ENCODE data around the gene GRIK4. TPM values are rescaled to one million over a fixed set of nuclear protein-coding genes. Genes with fewer than 3 reads are reported as not detected.
"Not testable (repeated sequence)": the region's sequence is repeated elsewhere in the genome, so short reads cannot be mapped to it uniquely, and the experiment has no call there.

Gene GRIK4
- polyA plus RNA-seq, 1 donor, result 0.30 TPM

DNA sequence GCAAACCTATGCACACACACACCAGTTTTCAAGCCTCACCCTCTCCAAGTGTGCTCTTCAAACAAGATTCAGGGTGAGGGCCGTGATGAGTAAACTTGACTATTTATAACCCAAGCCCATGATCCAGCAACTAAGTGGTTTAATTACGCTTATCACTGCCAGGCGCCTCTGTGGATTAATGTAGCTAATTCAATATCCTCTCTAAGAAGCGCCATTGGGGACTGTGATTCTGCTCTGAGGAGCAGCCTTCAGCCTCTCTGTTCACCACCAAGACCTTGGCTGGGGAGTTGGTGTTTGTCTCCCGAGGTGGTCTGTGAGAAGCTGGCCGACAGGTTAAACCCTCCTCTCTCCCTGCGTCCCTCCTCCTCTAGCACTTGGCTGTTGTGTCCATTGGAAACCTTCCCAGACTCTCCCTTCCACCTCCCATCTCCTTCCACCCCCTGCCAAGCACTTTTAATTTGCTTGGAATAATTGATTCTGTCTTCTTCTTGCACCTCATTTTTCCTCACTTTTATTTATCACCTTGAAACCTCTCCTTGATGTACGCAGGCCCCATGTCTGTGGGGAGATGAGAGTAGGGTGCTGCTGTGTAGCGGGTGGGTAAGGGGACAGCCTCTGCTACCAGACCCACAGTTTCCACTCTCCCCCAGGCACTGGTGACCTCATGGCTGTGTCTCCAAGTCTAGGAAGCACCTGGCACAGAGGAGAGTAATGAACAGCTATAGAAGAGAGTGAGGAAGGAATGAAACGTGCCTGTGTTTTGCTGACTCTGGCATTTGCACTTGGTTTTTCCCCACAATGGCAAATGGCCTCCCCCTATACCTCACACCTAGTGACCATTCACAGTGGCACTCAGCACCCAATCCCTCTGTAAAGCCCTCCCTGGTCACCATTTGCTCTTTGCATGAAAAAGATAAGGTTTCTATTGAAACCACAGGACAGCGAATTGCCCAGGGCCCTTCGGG lies 236.6 kb downstream of the GRIK4 start:
- no peak for DNase-seq

DNA sequence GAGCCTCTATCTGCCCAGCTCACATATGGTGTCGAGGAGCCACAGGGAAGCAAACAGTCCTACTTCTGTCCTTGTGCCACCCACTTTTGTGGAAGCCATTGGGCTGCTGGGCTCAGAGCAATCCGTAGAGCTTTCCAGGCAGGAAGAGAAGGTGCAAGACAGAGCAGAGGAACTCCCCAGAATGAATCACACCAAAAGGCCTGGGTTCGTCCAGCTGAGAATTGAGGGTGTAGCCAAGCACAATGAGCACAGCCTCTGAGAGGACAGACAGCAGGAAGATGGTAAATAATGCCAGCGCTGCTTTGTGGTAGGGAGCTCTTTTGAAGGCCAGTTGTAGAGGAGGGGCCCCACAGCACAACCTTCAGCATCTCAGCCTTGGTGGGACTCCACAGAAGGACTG lies 237.8 kb downstream of the GRIK4 start:
- DNase-seq, result no peak

DNA sequence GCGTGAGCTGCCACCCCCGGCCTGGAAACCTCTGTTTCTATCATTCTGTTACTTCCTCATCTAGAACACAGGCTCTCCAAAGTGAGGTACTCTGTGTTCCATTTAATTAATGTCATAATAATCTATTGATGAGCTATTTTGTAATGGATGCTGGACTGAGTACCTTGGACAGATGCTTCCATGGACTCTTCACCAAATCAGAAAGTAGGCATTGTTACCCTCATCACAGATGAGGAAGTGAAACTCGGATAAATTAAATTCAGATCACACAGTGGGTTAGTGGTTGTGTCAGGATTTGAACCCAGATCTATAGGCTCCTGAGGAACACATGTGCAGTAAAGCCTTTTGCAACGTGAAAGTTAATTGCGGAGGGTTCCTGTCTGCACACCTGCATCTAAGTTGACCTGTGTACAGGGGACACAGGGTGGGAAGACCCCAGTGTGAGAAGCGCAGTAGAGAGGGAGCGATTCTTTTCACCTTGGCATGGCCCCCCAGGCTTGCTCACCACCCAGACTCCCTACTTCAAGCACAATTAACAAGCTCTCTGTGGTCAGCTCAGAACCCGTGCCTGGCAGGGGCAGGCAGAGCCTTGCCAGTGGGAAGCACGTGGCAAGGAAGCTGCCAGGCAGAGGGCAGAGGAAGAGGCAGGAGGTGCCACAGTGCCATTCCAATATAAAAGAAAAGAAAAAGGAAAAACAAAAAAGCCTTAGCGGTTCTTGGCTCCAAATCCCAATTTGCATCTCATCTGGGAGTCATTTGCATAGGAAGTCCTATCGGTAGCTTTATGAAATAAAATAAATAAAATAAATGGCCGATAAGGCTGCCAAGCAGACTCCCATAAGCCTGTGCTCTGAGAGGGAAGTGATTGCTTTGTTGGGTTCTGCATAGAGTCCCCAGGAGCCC lies 239.3 kb downstream of the GRIK4 start:
- no peak for DNase-seq

DNA sequence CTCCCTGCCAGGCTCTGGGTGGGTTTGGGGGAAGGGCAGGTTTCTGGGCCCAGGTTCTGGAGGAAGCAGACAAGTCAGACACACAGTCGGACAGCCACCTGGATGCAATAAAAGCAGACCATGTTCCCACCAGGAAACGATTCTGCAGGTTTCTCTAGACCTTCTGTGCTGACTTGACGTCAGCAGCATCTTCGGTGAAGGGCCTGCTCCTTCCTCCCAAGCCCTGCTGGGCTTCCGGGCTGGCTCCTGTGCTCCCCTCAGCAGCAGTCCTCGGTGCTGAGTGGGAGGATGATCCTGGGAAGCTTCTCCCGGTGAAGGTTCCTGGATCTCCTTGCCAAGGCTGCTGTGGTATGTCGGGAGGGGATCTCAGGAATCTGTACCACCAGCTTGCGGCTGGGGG lies 240.0 kb downstream of the GRIK4 start:
- no peak for DNase-seq

DNA sequence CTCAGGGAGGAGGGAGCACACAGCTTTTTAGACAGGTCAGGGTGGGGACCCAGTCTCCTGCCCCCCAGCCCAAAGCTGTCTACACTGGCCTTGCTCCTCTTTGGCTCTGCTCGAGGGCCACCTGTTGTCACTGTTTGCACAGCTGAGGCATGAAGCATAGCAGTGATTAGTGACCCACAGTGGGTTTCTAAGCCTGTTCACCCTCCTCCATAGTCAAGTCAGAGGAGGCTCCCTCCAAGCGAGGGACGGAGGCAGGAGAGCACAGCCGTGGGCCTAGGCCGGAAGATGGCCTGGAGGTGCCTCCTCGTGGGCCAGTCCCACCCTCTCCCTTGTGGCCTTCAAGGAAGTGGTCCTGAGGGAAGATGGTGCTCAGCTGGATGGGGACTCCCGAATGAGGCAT lies 241.1 kb downstream of the GRIK4 start:
- no peak for DNase-seq

DNA sequence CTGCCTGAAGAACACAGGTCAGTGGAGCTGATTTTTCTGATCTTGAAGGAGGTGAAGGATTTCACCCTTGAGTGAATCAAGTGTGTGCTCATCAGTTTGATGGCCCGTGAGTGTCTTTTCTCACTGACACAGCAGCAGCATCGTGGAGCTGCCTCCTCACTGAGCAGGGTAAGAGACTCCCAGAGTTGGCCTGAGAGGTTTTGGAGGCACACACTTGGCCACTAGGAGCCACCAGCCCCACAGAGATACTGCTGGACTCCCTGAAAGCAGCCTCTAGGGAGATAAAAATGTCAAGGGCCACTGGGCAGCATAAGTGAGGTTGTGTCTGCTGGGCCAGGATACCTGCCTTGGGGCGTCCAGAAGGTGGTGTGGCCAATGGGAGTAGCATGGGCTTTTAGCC lies 245.4 kb downstream of the GRIK4 start:
- no peak for DNase-seq

DNA sequence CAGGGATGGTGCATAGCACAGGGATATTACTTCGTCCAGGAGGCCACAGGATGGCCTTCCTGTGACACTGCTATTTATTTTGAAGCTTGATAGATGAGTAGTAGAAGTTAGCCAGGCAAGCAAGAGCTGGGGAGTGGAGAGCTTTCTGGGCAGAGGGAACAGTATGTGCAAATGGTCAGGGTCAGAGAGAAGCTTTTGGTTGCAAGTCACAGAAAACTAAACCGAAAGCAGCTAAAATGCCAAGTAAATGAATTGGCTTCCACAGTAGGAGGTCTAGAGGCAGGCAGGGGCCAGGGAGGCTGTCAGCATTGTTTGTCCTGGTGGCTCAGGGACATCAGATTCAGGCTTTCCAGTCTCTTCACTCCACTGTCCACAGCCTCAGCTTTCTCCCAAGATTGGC lies 247.5 kb downstream of the GRIK4 start:
- DNase-seq, result no peak

DNA sequence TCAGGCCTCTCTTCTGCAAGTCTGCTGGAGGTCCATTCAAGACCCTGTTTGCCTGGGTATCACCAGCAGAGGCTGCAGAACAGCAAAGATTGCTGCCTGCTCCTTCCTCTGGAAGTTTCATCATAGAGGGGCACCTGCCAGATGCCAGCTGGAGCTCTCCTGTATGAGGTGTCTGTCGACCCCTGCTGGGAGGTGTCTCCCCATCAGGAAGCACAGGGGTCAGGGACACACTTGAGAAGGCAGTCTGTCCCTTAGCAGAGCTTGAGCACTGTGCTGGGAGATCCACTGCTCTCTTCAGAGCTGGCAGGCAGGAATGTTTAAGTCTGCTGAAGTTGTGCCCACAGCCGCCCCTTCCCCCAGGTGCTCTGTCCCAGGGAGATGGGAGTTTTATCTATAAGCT lies 254.2 kb downstream of the GRIK4 start:
- not testable (repeated sequence) for DNase-seq

DNA sequence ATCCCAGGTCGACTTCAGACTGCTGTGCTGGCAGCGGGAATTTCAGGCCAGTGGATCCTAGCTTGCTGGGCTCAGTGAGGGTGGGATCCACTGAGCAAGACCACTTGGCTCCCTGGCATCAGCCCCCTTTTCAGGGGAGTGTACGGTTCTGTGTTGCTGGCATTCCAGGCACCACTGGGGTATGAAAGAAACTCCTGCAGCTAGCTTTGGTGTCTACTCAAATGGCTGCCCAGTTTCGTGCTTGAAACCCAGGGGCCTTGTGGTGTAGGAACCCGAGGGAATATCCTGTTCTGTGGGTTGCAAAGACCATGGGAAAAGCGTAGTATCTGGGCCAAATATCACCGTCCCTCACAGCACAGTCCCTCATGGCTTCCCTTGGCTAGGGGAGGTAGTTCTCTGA lies 254.8 kb downstream of the GRIK4 start:
- no peak for DNase-seq

DNA sequence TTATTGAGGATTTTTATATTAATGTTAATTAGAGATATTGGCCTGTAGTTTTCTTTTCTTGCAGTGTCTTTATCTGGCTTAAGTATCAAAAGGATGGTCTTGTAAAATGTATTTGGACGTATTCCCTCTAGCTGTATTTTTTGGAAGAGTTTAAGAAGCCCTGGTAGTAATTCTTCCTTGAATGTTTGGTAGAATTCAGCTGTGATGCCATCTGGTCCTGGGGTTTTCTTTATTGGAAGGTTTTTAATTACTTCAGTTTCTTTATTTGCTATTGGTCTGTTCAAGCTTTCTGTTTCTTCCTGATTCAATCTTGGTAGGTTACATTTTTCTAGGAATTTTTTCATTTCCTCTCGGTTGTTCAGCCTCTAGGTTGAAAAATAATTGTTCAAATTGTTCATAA lies 257.4 kb downstream of the GRIK4 start:
- no peak for DNase-seq

DNA sequence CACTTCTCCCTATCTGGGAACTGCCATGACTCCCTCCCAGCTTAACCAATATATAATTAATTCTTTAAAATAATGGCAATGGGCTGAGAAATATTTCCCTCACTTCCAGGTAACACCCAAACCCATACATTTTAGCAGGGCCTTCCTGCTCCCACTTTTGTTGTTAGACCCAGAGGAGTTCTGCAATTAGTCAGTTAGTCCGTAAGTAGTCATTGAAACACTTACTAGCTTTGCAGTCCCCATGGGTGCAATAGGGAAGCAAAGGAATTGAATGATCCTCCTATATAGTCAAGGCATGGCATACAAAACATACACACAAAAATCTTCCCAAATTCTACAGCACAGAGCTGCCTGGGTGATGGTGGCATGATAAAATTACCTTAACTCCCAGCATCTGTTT lies 258.4 kb downstream of the GRIK4 start:
- no peak for DNase-seq

DNA sequence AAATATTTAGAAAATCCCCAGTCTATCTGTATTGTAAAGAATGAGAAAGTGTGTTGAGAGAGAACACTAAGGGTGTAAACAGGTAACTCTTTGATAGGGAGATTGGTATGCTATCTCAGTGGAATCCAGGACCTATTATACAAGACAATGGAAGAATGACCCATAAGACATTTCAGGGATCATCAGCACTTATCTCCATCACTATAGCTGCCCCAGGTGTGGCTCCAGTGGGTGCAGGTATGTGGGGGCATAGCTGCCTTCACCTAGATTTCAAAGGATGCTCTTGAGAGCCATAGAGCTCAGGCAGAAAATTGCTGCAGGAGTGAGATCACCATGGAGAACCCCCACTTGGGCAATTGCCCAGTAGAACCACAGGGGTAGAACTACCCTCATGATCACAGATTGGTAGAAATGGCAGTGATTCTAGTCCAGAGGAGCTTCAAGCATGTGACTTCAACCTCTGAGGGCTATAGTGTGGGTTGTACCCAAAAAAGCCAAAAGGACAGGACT lies 260.1 kb downstream of the GRIK4 start:
- no peak for DNase-seq

DNA sequence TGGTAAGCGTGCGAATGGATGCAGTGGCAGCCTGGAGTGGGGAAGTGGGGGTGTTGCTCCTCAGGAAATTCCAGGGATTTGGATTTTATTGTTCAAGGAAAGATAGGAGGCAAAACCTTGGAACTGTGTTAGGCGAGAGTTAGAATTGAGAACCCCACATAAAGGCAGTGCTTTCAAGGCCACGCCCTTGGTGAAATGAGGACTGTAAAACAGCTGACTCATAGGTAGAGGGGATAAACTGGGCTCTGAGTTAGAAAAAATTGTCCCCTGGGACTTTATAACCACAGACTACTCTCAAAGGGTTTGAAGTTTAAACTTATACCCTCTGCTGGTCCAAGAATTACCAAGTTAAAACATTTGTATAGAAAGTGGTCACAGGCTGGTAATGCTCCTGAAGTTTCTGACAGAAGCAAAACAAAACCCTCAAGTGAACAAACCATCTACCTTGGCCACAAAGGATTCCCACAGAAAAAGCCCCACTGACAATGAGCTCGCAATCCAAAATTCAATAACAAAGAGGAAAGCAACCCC lies 262.0 kb downstream of the GRIK4 start:
- DNase-seq, result no peak

DNA sequence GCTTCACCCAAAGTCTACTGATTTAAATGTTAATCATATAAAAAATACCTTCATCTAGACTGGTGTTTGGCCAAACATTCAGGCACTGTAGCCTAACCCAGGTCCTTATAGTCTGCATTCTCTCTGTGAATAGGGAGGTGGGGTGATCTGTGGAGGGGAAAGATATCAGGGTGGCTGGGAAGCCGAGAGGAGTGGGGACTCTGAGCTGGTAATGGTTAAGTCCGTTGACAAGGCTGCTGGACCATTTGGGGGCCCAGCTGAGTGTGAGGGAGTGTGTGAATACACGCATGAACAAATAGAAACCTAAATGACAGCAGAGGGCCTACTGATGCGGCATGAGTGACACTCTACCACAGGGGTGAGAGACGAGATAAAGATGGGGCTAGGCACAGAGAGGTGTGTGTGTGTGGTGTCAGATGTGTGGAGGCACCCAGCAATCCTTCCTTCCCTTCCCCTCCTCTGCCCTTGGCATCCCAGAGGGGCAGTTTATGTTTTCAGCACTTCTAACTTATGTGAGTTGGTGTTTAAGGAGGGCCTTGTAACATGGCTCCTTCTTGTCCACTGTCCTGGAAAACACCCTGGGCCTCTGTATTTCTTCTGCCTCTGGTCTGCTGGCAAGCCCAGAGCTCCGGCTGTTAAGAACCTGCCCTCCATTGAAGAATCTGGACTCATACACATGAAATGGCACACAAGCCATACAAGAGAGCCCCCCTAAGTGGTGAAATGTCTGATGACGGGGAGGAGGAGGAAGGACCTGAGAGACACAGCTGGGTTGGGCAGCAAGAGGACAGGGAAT lies 263.2 kb downstream of the GRIK4 start:
- DNase-seq, result no peak

DNA sequence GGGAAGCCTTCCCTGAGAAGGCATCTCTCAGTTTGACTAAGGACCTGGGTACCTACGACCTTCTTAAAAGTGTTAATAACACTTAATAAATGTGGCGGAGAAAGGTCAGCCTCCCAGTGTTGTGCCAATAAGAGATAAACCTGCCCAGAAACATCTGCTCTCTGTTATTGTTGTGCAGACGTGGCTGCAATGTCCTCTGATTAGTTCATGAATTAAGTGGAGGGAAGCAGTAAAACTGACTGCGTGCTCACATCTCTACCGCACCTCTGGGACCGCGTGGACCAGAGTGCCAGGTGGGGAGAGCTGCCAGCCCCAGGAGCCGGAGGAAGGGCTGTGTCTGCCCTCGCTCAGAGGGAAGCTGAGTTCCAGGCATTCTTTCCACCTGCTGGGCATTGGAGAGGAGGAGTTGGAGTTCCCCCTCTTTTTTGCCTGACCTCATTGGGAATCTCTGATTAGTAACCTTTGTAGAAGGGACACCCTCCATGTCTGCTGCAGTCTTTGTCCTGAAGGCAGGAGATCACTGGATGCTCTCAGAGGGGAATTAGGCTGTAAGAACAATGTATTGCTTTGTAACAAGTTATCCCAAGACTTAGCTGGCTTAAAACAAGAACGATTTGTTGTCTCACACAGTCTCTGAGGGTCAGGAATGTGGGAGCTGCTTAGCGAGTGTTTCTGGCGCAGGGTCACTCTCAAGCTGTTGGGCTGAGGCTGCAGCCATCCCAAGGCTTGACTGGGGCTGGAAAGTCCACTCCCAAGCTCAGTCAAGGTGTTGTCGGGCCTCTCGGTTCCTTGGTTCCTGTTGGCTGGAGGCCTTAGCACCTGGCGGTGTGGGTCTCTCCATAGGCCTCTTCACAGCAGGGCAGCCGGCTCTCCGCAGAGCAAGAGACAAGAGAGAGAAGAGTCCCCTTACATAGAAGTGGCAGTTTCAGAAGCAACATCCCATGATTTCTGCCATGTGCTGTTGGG lies 264.7 kb downstream of the GRIK4 start:
- DNase-seq, result no peak

DNA sequence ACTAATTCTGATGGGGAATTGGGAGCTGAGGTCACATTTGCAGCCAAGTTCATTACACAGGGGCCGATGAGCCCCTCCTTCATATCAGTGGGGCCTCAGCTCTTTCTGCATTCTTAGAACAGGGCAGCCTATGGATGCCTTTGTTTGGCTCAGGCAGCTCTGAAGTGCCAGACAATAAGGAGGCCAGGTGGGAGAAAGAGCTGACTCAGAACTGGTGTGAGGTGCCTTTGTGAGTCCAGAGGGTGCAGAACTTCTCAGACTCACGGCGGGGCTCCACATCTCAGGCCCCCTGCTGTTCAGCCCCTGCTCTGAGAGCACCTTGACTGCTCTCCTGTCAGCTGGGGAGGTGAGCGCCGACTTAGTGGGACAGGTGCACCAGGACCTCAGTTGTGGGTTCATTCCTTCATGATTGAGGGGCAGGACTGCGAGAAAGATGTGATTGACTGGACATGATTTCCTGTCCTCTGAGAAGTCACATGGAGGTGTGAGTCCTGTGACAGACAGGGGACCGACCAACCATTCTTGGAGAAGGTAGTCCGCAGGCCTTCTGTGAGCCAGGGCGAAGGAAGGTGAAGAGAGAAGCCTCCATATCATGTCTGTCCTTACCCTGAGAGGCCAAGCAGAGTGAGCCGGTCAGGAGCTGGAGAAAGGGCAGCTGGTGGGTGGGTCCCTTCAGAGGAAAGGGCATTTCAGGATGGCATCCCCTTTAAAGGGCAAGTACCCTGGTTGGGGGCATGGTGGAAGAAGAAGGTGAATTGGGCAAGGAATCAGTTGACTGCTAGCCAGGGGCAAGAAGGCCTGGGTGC lies 267.3 kb downstream of the GRIK4 start:
- no peak for DNase-seq

DNA sequence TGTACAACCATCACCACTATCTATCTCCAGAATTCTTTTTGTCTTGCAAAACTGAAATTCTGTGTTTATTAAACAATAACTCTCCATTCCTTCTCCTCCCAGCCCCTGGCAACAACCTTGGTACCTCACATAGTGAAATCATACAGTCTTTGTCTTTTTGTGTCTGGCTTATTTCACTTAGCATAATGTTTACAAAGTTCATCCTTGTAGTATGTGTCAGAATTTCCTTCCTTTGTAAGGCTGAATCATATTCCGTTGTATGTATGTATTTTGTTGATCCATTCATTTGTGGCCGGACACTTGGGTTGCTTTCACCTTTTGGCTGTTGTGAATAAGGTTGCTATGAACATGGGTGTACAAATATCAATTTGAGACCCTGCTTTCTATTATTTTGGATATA lies 268.7 kb downstream of the GRIK4 start:
- DNase-seq, result no peak

DNA sequence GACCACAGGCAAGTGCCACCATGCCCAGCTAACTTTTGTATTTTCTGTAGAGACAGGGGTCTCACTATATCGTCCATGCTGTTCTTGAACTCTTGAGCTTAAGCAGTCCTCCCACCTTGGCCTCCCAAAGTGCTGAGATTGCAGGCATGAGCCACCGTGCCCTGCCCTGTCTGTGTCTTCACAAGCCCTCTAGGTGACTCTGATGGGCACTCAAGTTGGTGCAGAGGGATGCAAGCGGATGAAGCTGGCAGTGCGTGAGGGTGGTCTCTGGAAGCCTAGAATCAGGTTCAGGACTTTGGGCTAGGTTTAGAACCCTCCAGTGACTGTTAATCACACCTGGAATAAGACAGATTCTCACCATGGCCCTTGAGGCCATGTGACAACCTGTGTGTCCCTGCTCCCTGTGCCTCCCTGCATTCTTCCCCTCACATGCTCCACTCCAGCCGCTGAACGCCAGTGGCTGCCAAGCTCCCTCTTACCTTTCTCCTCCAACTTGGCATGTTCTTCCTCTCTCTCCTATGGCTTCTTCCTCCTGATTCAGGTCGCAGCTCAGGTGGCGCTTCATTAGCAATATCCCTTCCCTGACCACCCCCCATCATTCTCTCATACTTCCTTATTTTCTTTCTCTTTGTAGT lies 270.1 kb downstream of the GRIK4 start:
- no peak for DNase-seq

DNA sequence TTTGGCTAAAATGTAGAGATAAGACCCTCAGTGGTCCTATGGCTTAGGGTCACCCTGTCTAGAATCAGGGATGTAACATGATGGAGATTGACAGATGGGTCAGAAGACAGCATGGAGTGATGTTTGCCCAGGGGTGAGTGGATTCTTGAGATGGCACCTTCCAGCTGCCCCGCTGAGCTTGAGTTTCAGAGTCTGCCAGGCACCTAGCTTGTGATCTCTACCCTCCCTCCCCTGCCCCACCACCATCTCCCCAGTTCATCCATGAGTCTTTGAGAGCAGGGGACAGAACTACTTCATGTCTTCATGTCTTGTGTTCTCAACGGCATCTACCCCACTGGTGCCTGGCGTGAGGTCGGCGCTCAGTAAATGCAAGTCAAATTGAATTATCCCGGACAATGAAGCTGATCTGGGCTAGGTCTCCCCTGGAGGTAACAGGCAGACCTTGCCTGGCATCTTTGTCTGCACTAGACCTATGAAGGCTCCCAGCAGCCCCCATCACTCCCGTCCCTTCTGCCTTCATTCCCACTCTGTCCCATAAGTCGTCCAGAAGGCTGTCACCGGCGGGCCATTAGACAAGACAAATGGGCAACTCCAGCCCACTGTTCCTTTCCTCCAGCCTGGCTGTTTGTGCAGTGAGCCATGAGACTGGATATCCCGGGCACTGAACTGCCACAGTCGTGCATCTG lies 273.2 kb downstream of the GRIK4 start:
- DNase-seq, result no peak
